Panc1 (cell line): ENCODE measurements around the gene USP24.

ENCODE experiments used
- TCF7L2 ChIP-seq: IDR thresholded peaks from 2 replicates; pipeline ENCODE4 v1.6.1; 2011; ENCODE audit warnings: mild to moderate bottlenecking, low read depth, low read length, inconsistent platforms
- TF ChIP-seq, protein P1 (sequence below): fragments of 450-650 bp; IDR thresholded peaks from 2 replicates; pipeline ENCODE4 v1.5.1; 2017; ENCODE audit warnings: mild to moderate bottlenecking

GRCh38 chr1:55169126-55169525 lies 46.0 kb downstream of the USP24 start:
- TF ChIP-seq, protein P1, sequence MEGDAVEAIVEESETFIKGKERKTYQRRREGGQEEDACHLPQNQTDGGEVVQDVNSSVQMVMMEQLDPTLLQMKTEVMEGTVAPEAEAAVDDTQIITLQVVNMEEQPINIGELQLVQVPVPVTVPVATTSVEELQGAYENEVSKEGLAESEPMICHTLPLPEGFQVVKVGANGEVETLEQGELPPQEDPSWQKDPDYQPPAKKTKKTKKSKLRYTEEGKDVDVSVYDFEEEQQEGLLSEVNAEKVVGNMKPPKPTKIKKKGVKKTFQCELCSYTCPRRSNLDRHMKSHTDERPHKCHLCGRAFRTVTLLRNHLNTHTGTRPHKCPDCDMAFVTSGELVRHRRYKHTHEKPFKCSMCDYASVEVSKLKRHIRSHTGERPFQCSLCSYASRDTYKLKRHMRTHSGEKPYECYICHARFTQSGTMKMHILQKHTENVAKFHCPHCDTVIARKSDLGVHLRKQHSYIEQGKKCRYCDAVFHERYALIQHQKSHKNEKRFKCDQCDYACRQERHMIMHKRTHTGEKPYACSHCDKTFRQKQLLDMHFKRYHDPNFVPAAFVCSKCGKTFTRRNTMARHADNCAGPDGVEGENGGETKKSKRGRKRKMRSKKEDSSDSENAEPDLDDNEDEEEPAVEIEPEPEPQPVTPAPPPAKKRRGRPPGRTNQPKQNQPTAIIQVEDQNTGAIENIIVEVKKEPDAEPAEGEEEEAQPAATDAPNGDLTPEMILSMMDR = no peak
- no peak for TF ChIP-seq TCF7L2
